Heart left ventricle (tissue), 16 donors: Measurements from ENCODE around the gene HDAC7. TPM values are rescaled to one million over a fixed set of nuclear protein-coding genes. Genes with fewer than 3 reads are reported as not detected.

ENCODE experiments used
- ATAC-seq, 4 donors: fragments of 200-7000 bp; cut with Tn5 transposase; one replicate each; pipeline ENCODE4 v1.9.1; 2020 to 2022; ENCODE audit warnings: moderate library complexity in 4 of 4, mild to moderate bottlenecking in 3 of 4, moderate number of reproducible peaks in 1 of 4
- DNase-seq, 5 donors: peaks; one replicate each; pipeline ENCODE4 v3.0.0-alpha.2; 2020
- H3K27ac ChIP-seq, 12 donors: fragments of 200-600 bp; sonication (generic) in 4 of 12; one replicate each; pipeline versions ENCODE4 v1.5.0 to v1.8.0; 2016 to 2022; ENCODE audit warnings: mild to moderate bottlenecking in 2 of 12
- H3K27me3 ChIP-seq, 9 donors: fragments of 200-600 bp; sonication (generic) in 2 of 9; one replicate each; pipeline versions ENCODE4 v1.5.1 to v1.8.0; 2016 to 2022; ENCODE audit warnings: mild to moderate bottlenecking in 3 of 9
- H3K36me3 ChIP-seq, 9 donors: fragments of 200-600 bp; sonication (generic) in 2 of 9; one replicate each; pipeline versions ENCODE4 v1.5.0 to v1.8.0; 2018 to 2022; ENCODE audit warnings: mild to moderate bottlenecking in 2 of 9
- H3K4me1 ChIP-seq, 12 donors: fragments of 200-600 bp; sonication (generic) in 4 of 12; one replicate each; pipeline versions ENCODE4 v1.5.0 to v1.8.0; 2016 to 2022; ENCODE audit warnings: mild to moderate bottlenecking in 3 of 12
- H3K4me3 ChIP-seq, 12 donors: fragments of 200-600 bp; sonication (generic) in 4 of 12; one replicate each; pipeline versions ENCODE4 v1.5.0 to v1.8.0; 2017 to 2022; ENCODE audit warnings: mild to moderate bottlenecking in 9 of 12, moderate library complexity in 4 of 12
- H3K9me3 ChIP-seq, 12 donors: fragments of 200-600 bp; sonication (generic) in 4 of 12; one replicate each; pipeline versions ENCODE4 v1.5.0 to v1.8.0; 2016 to 2022; ENCODE audit warnings: mild to moderate bottlenecking in 1 of 12
- CTCF ChIP-seq, 12 donors: fragments of 200-600 bp; sonication (generic) in 4 of 12; IDR thresholded peaks; one replicate each; pipeline versions ENCODE4 v1.5.0 to v1.8.0; 2018 to 2022; ENCODE audit warnings: antibody characterized with exemption in 12 of 12, mild to moderate bottlenecking in 5 of 12
- POLR2A ChIP-seq, 2 donors: fragments of 450-650 bp; IDR thresholded peaks; one replicate each; pipeline ENCODE4 v1.6.1; 2017; ENCODE audit warnings: antibody characterized with exemption in 2 of 2, mild to moderate bottlenecking in 2 of 2, moderate library complexity in 2 of 2
- WGBS, 4 donors: extraction: QIAGEN DNeasy Blood & Tissue Kit in 2 of 4; methylation state at CpG; one replicate each; pipeline versions ENCODE4 v1.1.5 to v1.1.7; 2013 to 2018; 5-methylcytosine and 5-hydroxymethylcytosine counted together
- intact Hi-C, 10 donors: fragments of 100-400 bp; cut with DNase I; formaldehyde crosslinking; loops; one replicate each; pipeline versions ENCODE4 v1.11.1 to v1.14.2; 2022
- polyA plus RNA-seq, 2 donors: library from polyadenylated mRNA; stranded (reverse); fragments of 200-250 nt; gene quantifications; one replicate each; pipeline ENCODE4 v1.2.3, GENCODE V29; 2013
- total RNA-seq, 9 donors: library from RNA; depleted of rRNA in 2 of 9; stranded (reverse); fragments of >200 nt in 2 of 9; fragmentation: NEBNext Ultra II Directional in 3 of 9; extraction: Animal tissue kit (Norgen Biotek cat#: 25700) in 3 of 9; gene quantifications; one replicate each; pipeline versions ENCODE4 v1.1.0 to v1.2.4, GENCODE V29; 2016 to 2023
- donor health status: ischemic (EF 13 %, LVEDD 7.1; RV severe dilation, severe dysfunction).
- donor health status: healthy with polysubstance abuse.
- donor health status: DM: no; HTN: yes; CAD: no.
- donor health status: DM: no; HTN: no; CAD: no.
- donor health status: ischemic (EF 25% LVEDD 6.9; RV normal size, moderate dysfunction).
- donor health status: ischemic (EF 25% LVEDD 5.7; RV mildly dilated, moderate dysfunction).
- donor health status: healthy.
- donor health status: DM: yes; HTN: yes; CAD: no.
- donor health status: ischemic (EF 35%, LVEDD 5.7; RV mildly dilated, moderate dysfunction).
- donor health status: nonischemic (EF 11% LVEDD 7.7; RV severe dilation, severe dysfunction).
- donor health status: DM: yes; HTN: yes; CAD: no.
- donor health status: PGD.
- donor health status: ischemic (EF 29% LVEDD 5.4; RV normal size, mild dysfunction).
- donor health status: nonischemic (EF 23%, LVEDD 6.1; RV moderate dilation, normal function).

Gene HDAC7
- total and polyA plus RNA-seq, 11 donors: 27.4 to 63.0 (median 39.3) TPM

DNA sequence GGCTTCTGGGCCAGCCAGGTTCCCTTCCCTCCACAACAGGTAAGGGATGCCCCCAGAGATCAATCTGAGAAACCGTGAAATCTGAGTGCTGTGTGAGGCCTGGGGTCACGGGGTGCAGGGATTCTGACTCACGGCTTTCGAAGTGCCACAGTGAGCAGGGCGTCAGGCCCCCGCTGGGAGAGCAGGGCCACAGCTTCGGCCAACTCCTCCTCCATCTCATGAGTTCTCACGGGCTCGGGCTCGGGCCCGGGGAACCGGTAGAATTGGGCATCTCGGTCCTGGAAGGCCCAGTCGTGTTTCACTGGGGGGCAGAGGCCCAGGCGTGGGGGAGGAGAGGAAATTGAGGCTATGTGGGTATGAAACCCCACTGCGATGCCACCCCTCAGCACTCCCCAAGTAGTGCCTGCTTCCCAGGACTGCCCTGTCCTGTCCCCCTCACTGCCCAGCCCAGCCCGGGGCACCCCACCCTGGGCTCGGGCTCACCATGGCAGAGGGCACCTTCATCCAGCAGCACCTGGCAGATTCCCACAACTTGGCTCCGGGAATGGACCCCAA, 68.7 kb downstream of the HDAC7 start:
- no peak for TF ChIP-seq POLR2A (IDR thresholded peaks at IDR 0.05)
- no peak for TF ChIP-seq CTCF (IDR thresholded peaks at IDR 0.05)
- DNase-seq (peak in 1 of 5 donors; percentile 51), ATAC-seq (no peak)
- 87 to 96% (median 92%) methylated on average over 12 to 19 of the region's 19 CpGs for WGBS, 4 donors
- peaks cover 18 to 58% (median 45%) of the 10 kb centered on the region in 12 donors for H3K4me1 ChIP-seq
- H3K9me3 ChIP-seq: no peaks in the 10 kb centered on the region
- H3K36me3 ChIP-seq: peaks cover 0 to 54% (median 12%) of the 10 kb centered on the region in 9 donors
- no peaks in the 10 kb centered on the region for H3K27me3 ChIP-seq
- H3K27ac ChIP-seq: peak overlapping the region in 1 of 12 donors; percentile 7
- no peak overlapping the region for H3K4me3 ChIP-seq
- intact Hi-C loops: no loop called here

- Histone ChIP-seq H3K36me3 (peaks cover 0 to 58% (median 12%) of the 10 kb centered on the region in 9 donors), H3K27me3 (no peaks in the 10 kb centered on the region), H3K27ac (no peak overlapping the region), H3K4me1 (peaks cover 18 to 58% (median 41%) of the 10 kb centered on the region in 12 donors), H3K9me3 (no peaks in the 10 kb centered on the region), H3K4me3 (no peak overlapping the region)
- intact Hi-C loops: no loop called here
- TF ChIP-seq POLR2A (IDR thresholded peaks at IDR 0.05) (no peak), CTCF (IDR thresholded peaks at IDR 0.05) (no peak)
- ATAC-seq: no peak
- DNase-seq: peak in 1 of 5 donors; percentile 49
- WGBS, 4 donors: 91 to 96% (median 92%) methylated on average over 7 to 10 of the region's 10 CpGs
These were observed 69.4 kb downstream of the HDAC7 start for GRCh38 chr12:47750229-47750798.

- H3K4me3 ChIP-seq: no peak overlapping the region
- H3K27ac ChIP-seq: no peak overlapping the region
- no peak for ATAC-seq
- no peaks in the 10 kb centered on the region for H3K9me3 ChIP-seq
- intact Hi-C loops: loop anchor here in 1 of 10 donors (2.0 kb wide), 1 partner anchor 72 kb away; no protein-coding TSS in a partner anchor
- H3K36me3 ChIP-seq: peaks cover 0 to 55% (median 12%) of the 10 kb centered on the region in 9 donors
- DNase-seq: peak in 1 of 5 donors; percentile 16
- no peaks in the 10 kb centered on the region for H3K27me3 ChIP-seq
- H3K4me1 ChIP-seq: peaks cover 12 to 49% (median 28%) of the 10 kb centered on the region in 12 donors
- TF ChIP-seq POLR2A (IDR thresholded peaks at IDR 0.05) (no peak), CTCF (IDR thresholded peaks at IDR 0.05) (no peak)
- 91 to 99% (median 96%) methylated on average over 3 of the region's 3 CpGs for WGBS, 4 donors
These were observed 70.8 kb downstream of the HDAC7 start for GRCh38 chr12:47748899-47749298.

- no peaks in the 10 kb centered on the region for H3K27me3 ChIP-seq
- TF ChIP-seq POLR2A (IDR thresholded peaks at IDR 0.05) (no peak), CTCF (IDR thresholded peaks at IDR 0.05) (no peak)
- DNase-seq (no peak), ATAC-seq (no peak)
- intact Hi-C loops: loop anchor here in 1 of 10 donors (2.0 kb wide), 1 partner anchor 72 kb away; no protein-coding TSS in a partner anchor
- no peak overlapping the region for H3K4me3 ChIP-seq
- H3K4me1 ChIP-seq: peaks cover 7 to 46% (median 24%) of the 10 kb centered on the region in 12 donors
- no peak overlapping the region for H3K27ac ChIP-seq
- WGBS, 4 donors: 94 to 100% (median 98%) methylated on average over 1 of the region's 1 CpG
- no peaks in the 10 kb centered on the region for H3K9me3 ChIP-seq
- peaks cover 0 to 55% (median 12%) of the 10 kb centered on the region in 9 donors for H3K36me3 ChIP-seq
These were observed 71.2 kb downstream of the HDAC7 start for GRCh38 chr12:47748507-47748828.
